Right cardiac atrium (tissue), 5 donors: Measurements from ENCODE around the gene ELAPOR1. TPM values are rescaled to one million over a fixed set of nuclear protein-coding genes. Genes with fewer than 3 reads are reported as not detected.

ENCODE experiments used
- ATAC-seq, 2 donors: fragments of 200-7000 bp; cut with Tn5 transposase; one replicate each; pipeline versions ENCODE4 v1.8.0 to v1.9.1; 2020; ENCODE audit warnings: moderate library complexity in 2 of 2, mild to moderate bottlenecking in 1 of 2
- DNase-seq, 3 donors: peaks; one replicate each; pipeline ENCODE4 v3.0.0-alpha.2; 2020
- H3K27ac ChIP-seq: one replicate; pipeline ENCODE4 v1.5.1; 2013; ENCODE audit warnings: mild to moderate bottlenecking, low read length, control low read depth, moderate library complexity
- H3K27me3 ChIP-seq: one replicate; pipeline ENCODE4 v1.6.1; 2013; ENCODE audit not compliant: control insufficient read depth, insufficient read depth
- H3K4me1 ChIP-seq: one replicate; pipeline ENCODE4 v1.6.1; 2013; ENCODE audit warnings: low read length; ENCODE audit not compliant: control insufficient read depth, insufficient read depth
- H3K4me3 ChIP-seq: one replicate; pipeline ENCODE4 v1.5.1; 2013; ENCODE audit warnings: low read length, control low read depth
- H3K9me3 ChIP-seq: one replicate; pipeline ENCODE4 v1.6.1; 2013; ENCODE audit warnings: low read length; ENCODE audit not compliant: control insufficient read depth
- WGBS: extraction: QIAGEN DNeasy Blood & Tissue Kit; methylation state at CpG from one replicate; pipeline ENCODE4 v1.1.7; 2013; 5-methylcytosine and 5-hydroxymethylcytosine counted together
- intact Hi-C, 4 donors: fragments of 100-400 bp; cut with DNase I; formaldehyde crosslinking; loops; one replicate each; pipeline versions ENCODE4 v1.11.0 to v1.14.0; 2022 to 2023
- long read RNA-seq, 4 donors: library from polyadenylated mRNA; unstranded; transcript quantifications; one replicate each; pipeline ENCODE4 v2.0.0, GENCODE V29; 2020 to 2021
- polyA plus RNA-seq: library from polyadenylated mRNA; stranded (reverse); fragments of 200-250 nt; gene quantifications from one replicate; pipeline ENCODE4 v1.2.3, GENCODE V29; 2013
- total RNA-seq, 4 donors: library from RNA; stranded (reverse); fragmentation: NEBNext Ultra II Directional; extraction: Animal tissue kit (Norgen Biotek cat#: 25700); gene quantifications; one replicate each; pipeline ENCODE4 v1.2.1, GENCODE V29; 2021
- donor health status: healthy with polysubstance abuse.
- donor health status: DM: no; HTN: yes; CAD: no.
- donor health status: DM: no; HTN: no; CAD: no.
- donor health status: DM: no; HTN: yes; CAD: no; lungs with severe emphysema.
- donor health status: DM: yes; HTN: yes; CAD: no.

Gene ELAPOR1
- total RNA-seq (under 1 TPM; 0.28 to 0.51 (median 0.30) TPM), polyA plus RNA-seq (0.18 TPM)
- long read RNA-seq, donor 1 = 0 reads
- long read RNA-seq, donor 2 = 0 reads
- long read RNA-seq, donor 3 = 0 reads
- long read RNA-seq, donor 4 = 0 reads

DNA sequence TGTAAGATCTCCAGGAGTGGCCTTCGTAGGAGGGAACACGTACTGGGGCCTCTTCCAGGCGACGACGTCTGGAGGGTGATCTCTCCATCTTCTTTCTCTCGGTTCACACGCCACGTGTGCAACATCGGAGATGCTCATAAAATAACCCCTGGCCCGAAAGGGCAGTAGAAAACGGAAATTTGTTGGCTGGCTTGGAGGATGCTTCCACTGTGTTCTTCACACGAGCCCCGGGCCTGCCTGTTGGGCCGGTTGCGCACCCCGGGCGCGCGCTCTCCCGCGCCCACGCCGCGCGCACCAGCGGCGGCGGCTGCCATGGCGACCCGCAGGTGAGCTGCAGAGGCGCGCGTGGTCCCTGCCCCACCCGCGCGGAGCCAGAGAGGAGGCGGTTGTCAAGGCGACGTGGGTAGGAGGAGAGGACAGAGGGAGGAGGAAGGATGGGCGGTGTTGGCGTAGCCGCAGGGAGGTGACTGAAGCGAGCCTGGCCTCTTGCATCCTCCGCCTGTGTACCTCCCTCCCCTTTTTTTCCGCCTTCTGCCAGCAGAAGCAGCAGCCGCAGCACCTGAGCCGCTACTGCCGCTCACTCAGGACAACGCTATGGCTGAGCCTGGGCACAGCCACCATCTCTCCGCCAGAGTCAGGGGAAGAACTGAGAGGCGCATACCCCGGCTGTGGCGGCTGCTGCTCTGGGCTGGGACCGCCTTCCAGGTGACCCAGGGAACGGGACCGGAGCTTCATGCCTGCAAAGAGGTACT is at the start of gene ELAPOR1:
Gene ELAPOR1, plus strand, starts transcription at position 526 of the 752 bp plus-strand sequence. Its CDS starts 69 bp downstream, at position 595.
- ATAC-seq = peak; percentile 43 to 50

DNA sequence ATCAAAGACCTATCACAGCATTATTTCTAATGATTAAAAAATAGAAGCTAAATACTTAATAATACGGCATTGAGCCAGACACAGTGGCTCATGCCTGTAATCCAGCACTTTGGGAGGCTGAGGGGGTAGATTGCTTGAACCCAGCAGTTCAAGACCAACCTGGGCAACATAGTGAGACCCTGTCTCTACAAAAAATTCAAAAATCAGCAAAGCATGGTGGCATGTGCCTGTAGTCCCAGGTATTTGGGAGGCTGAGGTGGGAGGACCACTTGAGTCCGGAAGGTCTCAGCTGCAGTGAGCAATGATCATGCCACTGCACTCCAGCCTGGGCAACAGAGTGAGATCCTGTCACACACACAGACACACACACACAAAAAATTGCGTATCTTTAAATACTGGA is 48.8 kb upstream of the ELAPOR1 start:
- Histone ChIP-seq H3K4me1 (no peaks in the 10 kb centered on the region), H3K9me3 (no peaks in the 10 kb centered on the region), H3K27me3 (no peaks in the 10 kb centered on the region), H3K27ac (no peak overlapping the region), H3K4me3 (no peak overlapping the region)
- DNase-seq (no peak), ATAC-seq (no peak)
- 97% methylated on average over 3 of the region's 3 CpGs for WGBS
- intact Hi-C loops = no loop called here

More for the DNA sequence above, at the start of gene ELAPOR1:
- peak within 1 kb of the TSS; percentile 26 for H3K4me3 ChIP-seq
- H3K27me3 ChIP-seq = no peaks in the 10 kb centered on the region
- H3K4me1 ChIP-seq = peaks cover 3% of the 10 kb centered on the region
- H3K27ac ChIP-seq = no peak within 1 kb of the TSS
- intact Hi-C loops = loop anchor here in 1 of 4 donors (10.0 kb wide), 1 partner anchor 79 kb away; no protein-coding TSS in a partner anchor
- peak; percentile 44 to 78 (median 73) for DNase-seq
- H3K9me3 ChIP-seq = no peaks in the 10 kb centered on the region
- whole genome bisulfite sequencing = 1% methylated on average over 56 of the region's 56 CpGs

DNA sequence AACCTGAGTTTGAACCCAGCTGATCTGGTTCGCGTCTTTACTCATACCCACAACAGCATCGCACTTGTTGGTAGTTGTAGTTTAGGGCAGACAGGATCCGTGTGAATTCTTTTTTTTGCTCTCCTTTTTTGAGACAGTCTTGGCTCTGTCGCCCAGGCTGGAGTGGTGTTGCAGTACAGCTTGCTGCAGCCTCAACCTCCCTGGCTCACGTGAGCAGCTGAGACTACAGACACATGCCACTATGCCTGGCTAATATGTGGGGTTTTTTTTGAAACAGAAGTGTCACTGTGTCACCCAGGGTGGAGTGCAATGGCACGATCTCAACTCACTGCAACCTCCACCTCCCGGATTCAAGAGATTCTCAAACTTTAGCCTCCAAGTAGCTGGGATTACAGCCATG is 46.0 kb upstream of the ELAPOR1 start:
- intact Hi-C loops = no loop called here
- Histone ChIP-seq H3K27ac (no peak overlapping the region), H3K4me3 (no peak overlapping the region), H3K4me1 (no peaks in the 10 kb centered on the region), H3K27me3 (no peaks in the 10 kb centered on the region), H3K9me3 (no peaks in the 10 kb centered on the region)
- 73% methylated on average over 8 of the region's 8 CpGs for WGBS
- DNase-seq (no peak), ATAC-seq (peak in 1 of 2 donors; percentile 61)

GRCh38 chr1:109069294-109069693 is 44.6 kb upstream of the ELAPOR1 start:
- Histone ChIP-seq H3K4me3 (no peak overlapping the region), H3K9me3 (no peaks in the 10 kb centered on the region), H3K27me3 (no peaks in the 10 kb centered on the region), H3K27ac (no peak overlapping the region), H3K4me1 (no peaks in the 10 kb centered on the region)
- 77% methylated on average over 1 of the region's 1 CpG for WGBS
- no peak for ATAC-seq
- no peak for DNase-seq
- intact Hi-C loops = no loop called here

GRCh38 chr1:109075531-109076490 is 38.1 kb upstream of the ELAPOR1 start, which contains the start of gene TAF13:
TAF13 (minus strand) TSS chr1:109076003; CDS start chr1:109075947, 56 bp downstream.
- no peaks in the 10 kb centered on the region for H3K27me3 ChIP-seq
- 4% methylated on average over 39 of the region's 39 CpGs for WGBS
- H3K4me1 ChIP-seq = no peaks in the 10 kb centered on the region
- H3K27ac ChIP-seq = peak within 1 kb of the TSS; percentile 99
- H3K9me3 ChIP-seq = no peaks in the 10 kb centered on the region
- intact Hi-C loops = no loop called here
- peak within 1 kb of the TSS; percentile 99 for H3K4me3 ChIP-seq
- DNase-seq (peak; percentile 97 to 98 (median 98)), ATAC-seq (peak; percentile 99)

- no peak overlapping the region for H3K27ac ChIP-seq
- 85% methylated on average over 1 of the region's 1 CpG for WGBS
- no peak overlapping the region for H3K4me3 ChIP-seq
- no peaks in the 10 kb centered on the region for H3K9me3 ChIP-seq
- DNase-seq = no peak
- no peak for ATAC-seq
- no peaks in the 10 kb centered on the region for H3K27me3 ChIP-seq
- H3K4me1 ChIP-seq = no peaks in the 10 kb centered on the region
- intact Hi-C loops = no loop called here
Observed at GRCh38 chr1:109078317-109078716, 35.6 kb upstream of the ELAPOR1 start.

DNA sequence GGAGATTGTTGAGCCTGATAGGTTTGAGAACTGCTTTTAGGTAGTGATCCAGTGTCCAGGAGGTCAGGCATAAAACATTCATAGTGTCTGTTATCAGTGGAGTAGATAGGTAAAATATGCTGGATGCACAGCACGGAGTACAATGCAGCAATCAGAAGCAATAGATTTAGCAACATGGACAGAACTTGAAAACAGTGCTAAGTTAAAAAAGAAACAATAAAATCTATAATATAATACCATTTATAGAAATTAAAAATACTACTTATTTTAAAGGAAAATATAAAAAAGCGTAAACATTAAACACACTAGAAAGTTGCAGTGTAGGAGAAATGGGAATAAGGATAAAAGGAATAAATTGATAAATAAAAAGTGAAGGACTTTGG is 34.7 kb upstream of the ELAPOR1 start:
- DNase-seq (no peak), ATAC-seq (no peak)
- intact Hi-C loops = no loop called here
- Histone ChIP-seq H3K27me3 (no peaks in the 10 kb centered on the region), H3K4me3 (no peak overlapping the region), H3K9me3 (no peaks in the 10 kb centered on the region), H3K27ac (no peak overlapping the region), H3K4me1 (no peaks in the 10 kb centered on the region)
- 93% methylated on average over 2 of the region's 2 CpGs for WGBS

DNA sequence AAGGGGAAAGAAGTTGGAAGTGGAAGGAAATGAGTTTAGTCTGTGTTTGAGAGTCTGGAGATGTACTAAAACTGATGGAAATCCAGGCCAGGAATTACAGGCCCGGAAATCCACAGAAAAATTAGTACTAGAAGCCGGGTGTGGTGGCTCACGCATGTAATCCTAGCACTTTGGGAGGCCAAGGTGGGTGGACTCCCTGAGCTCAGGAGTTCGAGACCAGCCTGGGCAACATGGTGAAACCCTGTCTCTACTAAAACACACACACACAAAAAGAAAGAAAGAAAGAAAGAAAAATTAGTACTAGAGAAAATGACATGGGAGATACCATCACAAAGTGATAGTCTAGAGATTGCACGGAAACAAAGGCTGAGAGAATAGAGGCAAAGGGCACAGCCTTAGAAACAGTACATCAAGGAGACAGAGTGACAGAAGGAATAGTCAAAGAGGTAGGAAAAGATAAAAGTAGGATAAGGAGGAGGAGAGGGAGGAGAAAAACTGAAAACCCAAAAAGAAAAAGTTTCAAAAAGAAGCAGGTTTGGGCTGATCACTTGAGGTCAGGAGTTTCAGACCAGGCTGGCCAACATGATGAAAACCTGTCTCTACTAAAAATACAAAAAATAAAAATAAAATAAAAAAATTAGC is 33.4 kb upstream of the ELAPOR1 start:
- Histone ChIP-seq H3K9me3 (no peaks in the 10 kb centered on the region), H3K4me1 (no peaks in the 10 kb centered on the region), H3K4me3 (no peak overlapping the region), H3K27me3 (no peaks in the 10 kb centered on the region), H3K27ac (peak overlapping the region; percentile 84)
- 81% methylated on average over 5 of the region's 5 CpGs for WGBS
- ATAC-seq (no peak), DNase-seq (no peak)
- intact Hi-C loops = no loop called here

GRCh38 chr1:109083501-109083900 is 30.4 kb upstream of the ELAPOR1 start:
- 83% methylated on average over 3 of the region's 3 CpGs for WGBS
- no peak overlapping the region for H3K27ac ChIP-seq
- H3K4me1 ChIP-seq = no peaks in the 10 kb centered on the region
- H3K9me3 ChIP-seq = no peaks in the 10 kb centered on the region
- no peak overlapping the region for H3K4me3 ChIP-seq
- no peak for DNase-seq
- no peak for ATAC-seq
- no peaks in the 10 kb centered on the region for H3K27me3 ChIP-seq
- intact Hi-C loops = no loop called here

GRCh38 chr1:109083923-109084322 is 30.0 kb upstream of the ELAPOR1 start:
- ATAC-seq = no peak
- WGBS = 57% methylated on average over 1 of the region's 1 CpG

More at GRCh38 chr1:109083923-109084322, 30.0 kb upstream of the ELAPOR1 start:
- Histone ChIP-seq H3K9me3 (no peaks in the 10 kb centered on the region), H3K4me3 (no peak overlapping the region), H3K27me3 (no peaks in the 10 kb centered on the region), H3K4me1 (no peaks in the 10 kb centered on the region), H3K27ac (no peak overlapping the region)
- DNase-seq = no peak
- intact Hi-C loops = no loop called here
